ENCODE results near the gene N4BP2L1.

DNA sequence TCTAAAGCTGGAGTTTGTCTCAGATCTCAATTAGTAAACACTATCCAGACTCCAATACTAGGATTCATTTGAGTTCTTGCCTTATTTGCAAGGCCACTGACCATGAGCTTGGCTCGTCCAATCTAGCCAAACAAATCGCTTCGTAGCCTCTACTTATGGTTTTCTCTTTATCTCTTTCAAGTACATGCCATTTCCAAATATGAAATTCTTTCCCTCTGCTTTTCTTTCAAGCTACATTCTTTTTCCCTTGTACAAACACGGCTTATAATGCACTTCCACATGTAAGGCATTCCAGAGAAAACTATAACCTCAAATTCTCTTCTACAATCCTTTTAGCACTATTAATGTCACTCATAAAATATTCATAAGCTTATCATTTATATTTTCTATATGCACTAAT, 10.9 kb upstream of the N4BP2L1 start:
- TF ChIP-seq, protein P1, sequence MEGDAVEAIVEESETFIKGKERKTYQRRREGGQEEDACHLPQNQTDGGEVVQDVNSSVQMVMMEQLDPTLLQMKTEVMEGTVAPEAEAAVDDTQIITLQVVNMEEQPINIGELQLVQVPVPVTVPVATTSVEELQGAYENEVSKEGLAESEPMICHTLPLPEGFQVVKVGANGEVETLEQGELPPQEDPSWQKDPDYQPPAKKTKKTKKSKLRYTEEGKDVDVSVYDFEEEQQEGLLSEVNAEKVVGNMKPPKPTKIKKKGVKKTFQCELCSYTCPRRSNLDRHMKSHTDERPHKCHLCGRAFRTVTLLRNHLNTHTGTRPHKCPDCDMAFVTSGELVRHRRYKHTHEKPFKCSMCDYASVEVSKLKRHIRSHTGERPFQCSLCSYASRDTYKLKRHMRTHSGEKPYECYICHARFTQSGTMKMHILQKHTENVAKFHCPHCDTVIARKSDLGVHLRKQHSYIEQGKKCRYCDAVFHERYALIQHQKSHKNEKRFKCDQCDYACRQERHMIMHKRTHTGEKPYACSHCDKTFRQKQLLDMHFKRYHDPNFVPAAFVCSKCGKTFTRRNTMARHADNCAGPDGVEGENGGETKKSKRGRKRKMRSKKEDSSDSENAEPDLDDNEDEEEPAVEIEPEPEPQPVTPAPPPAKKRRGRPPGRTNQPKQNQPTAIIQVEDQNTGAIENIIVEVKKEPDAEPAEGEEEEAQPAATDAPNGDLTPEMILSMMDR (IDR thresholded peaks at IDR 0.05) = no peak
- TF ChIP-seq ZFX (IDR thresholded peaks at IDR 0.05; ENCODE audit: borderline replicate concordance) = no peak

All from 22Rv1 (cell line).